ENCODE data around the gene ZFAND2B.
"Not testable (repeated sequence)": the region's sequence is repeated elsewhere in the genome, so short reads cannot be mapped to it uniquely, and the experiment has no call there.

The ZFAND2B gene

GRCh38 chr2:219249203-219249980 is 42.8 kb downstream of the ZFAND2B start:
- TF ChIP-seq POLR2A (IDR thresholded peaks at IDR 0.05; ENCODE audit: low read depth, low read length), result peak; percentile 51
- TF ChIP-seq TAF1 (IDR thresholded peaks at IDR 0.05; ENCODE audit: borderline replicate concordance, low read depth, low read length), result no peak
- TF ChIP-seq POLR2AphosphoS5 (IDR thresholded peaks at IDR 0.05; ENCODE audit: low read depth, low read length), result peak; percentile 38; the same call in 1 of the 2 replicates
- FAIRE-seq (peak; percentile 79), DNase-seq (ENCODE audit: insufficient read length) (no peak)

DNA sequence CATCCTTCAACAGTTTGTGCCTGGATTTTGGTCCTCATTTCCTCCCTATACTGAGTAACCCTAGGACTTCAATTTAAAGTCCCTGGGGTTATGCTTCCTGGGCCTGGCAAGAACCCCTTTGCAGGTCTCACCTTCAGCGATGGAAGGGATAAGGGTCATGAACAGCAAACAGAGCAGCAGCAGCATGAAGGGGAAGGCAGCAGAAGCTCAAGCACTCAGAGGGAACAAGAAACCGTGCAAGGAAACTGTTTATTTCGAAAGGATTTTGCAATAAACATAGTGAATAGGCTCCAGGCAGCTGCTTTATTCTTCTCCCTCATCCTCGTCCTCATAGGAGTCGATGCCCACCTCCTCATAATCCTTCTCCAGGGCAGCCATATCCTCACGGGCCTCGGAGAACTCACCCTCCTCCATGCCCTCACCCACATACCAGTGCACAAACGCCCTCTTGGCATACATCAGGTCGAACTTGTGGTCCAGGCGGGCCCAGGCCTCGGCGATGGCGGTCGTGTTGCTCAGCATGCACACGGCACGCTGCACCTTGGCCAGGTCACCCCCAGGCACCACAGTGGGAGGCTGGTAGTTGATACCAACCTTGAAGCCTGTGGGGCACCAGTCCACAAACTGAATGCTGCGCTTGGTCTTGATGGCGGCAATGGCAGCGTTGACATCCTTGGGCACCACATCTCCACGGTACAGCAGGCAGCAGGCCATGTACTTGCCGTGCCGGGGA is 43.6 kb downstream of the ZFAND2B start:
- DNase-seq (ENCODE audit: insufficient read length), result no peak
- no peak for TF ChIP-seq POLR2AphosphoS5 (IDR thresholded peaks at IDR 0.05; ENCODE audit: low read depth, low read length)
- TF ChIP-seq POLR2A (IDR thresholded peaks at IDR 0.05; ENCODE audit: low read depth, low read length), result no peak
- no peak for TF ChIP-seq TAF1 (IDR thresholded peaks at IDR 0.05; ENCODE audit: borderline replicate concordance, low read depth, low read length)
- no peak for FAIRE-seq

- no peak for FAIRE-seq
- TF ChIP-seq POLR2AphosphoS5 (IDR thresholded peaks at IDR 0.05; ENCODE audit: low read depth, low read length) (no peak; the same call in 1 of the 2 replicates), TAF1 (IDR thresholded peaks at IDR 0.05; ENCODE audit: borderline replicate concordance, low read depth, low read length) (no peak), POLR2A (IDR thresholded peaks at IDR 0.05; ENCODE audit: low read depth, low read length) (no peak)
- no peak for DNase-seq (ENCODE audit: insufficient read length)
Measured at GRCh38 chr2:219251656-219252055, 45.1 kb downstream of the ZFAND2B start.

GRCh38 chr2:219252084-219252483 is 45.5 kb downstream of the ZFAND2B start:
- FAIRE-seq (no peak), DNase-seq (ENCODE audit: insufficient read length) (no peak)
- TF ChIP-seq POLR2A (IDR thresholded peaks at IDR 0.05; ENCODE audit: low read depth, low read length) (no peak; the same call in 1 of the 2 replicates), TAF1 (IDR thresholded peaks at IDR 0.05; ENCODE audit: borderline replicate concordance, low read depth, low read length) (no peak), POLR2AphosphoS5 (IDR thresholded peaks at IDR 0.05; ENCODE audit: low read depth, low read length) (no peak)

DNA sequence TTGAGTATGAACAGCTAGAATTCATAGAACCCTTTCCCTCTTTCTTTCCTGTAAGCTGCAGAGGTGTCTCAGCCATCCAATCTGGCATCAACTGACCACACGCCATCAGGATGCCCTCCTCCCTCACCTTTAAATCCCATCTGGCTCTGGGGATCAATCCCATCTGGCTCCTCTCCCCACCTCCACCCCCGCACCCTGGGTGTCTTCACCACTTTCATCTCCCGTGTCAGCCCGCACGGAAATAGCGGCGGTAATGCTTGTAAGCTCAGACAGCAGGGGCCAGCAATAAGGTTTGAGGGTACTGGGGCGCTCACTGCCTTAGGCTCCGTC is 46.0 kb downstream of the ZFAND2B start:
- DNase-seq (ENCODE audit: insufficient read length), result no peak
- no peak for TF ChIP-seq POLR2AphosphoS5 (IDR thresholded peaks at IDR 0.05; ENCODE audit: low read depth, low read length)
- no peak for TF ChIP-seq TAF1 (IDR thresholded peaks at IDR 0.05; ENCODE audit: borderline replicate concordance, low read depth, low read length)
- TF ChIP-seq POLR2A (IDR thresholded peaks at IDR 0.05; ENCODE audit: low read depth, low read length), result no peak
- no peak for FAIRE-seq

DNA sequence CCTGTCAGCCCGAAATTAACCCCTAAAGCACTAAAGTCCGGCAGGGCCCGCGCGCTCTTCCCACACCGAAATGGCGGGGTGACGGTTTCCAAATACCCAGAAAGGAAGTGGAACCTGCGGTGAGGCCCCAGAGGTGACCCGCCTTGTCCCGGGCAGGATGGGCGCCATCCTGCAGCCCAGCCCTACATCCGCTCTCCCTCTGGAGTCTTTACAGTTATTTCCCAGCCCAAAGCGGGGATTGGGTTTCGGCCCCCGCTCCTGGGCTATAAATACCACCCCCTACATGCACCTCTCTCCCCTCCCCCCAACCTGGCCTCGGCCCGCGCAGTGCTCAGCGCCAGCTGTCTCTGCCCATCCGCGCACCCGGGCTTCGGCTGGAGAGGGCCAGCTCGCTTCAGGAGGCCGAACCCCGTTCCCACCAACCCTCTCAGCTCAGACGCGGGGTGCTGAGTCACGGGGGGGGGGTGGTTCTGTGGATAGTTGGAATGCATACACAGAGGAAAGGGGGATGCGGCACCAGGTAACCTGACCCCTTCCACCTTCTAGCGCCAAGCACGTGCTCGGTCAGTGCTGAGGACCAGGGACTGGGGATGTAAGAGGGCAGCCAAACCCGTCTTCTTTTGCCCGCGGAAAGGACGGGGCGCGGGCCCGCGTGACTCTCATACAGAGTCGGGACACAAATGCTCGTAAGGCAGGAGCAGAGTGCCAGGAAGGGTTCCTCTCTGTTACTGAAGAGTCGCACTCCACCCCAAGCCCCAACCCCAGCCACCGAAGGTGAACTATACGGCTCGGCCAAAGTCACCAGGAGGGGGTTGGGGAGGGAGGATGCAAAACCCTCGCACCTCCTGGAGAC is 46.5 kb downstream of the ZFAND2B start, which contains the start of gene TUBA4B:
TSS of gene TUBA4B (plus strand) at position 344 of the 853 bp plus-strand sequence. CDS start at position 509, 165 bp downstream.
- FAIRE-seq (peak; percentile 87), DNase-seq (ENCODE audit: insufficient read length) (peak; percentile 52)
- TF ChIP-seq POLR2A (IDR thresholded peaks at IDR 0.05; ENCODE audit: low read depth, low read length), result no peak; the same call in 1 of the 2 replicates

- DNase-seq (ENCODE audit: insufficient read length) (peak; percentile 99), FAIRE-seq (peak; percentile 95)
- peak; percentile 79 for TF ChIP-seq TAF1 (IDR thresholded peaks at IDR 0.05; ENCODE audit: borderline replicate concordance, low read depth, low read length)
- TF ChIP-seq POLR2A (IDR thresholded peaks at IDR 0.05; ENCODE audit: low read depth, low read length), result peak; percentile 99
- peak; percentile 98 for TF ChIP-seq POLR2AphosphoS5 (IDR thresholded peaks at IDR 0.05; ENCODE audit: low read depth, low read length)
Measured at GRCh38 chr2:219253753-219254589, 47.4 kb downstream of the ZFAND2B start, which contains the start of gene TUBA4A. Gene TUBA4A, minus strand, starts transcription at chr2:219253918. Its CDS starts 60 bp downstream, at chr2:219253858.

GRCh38 chr2:219254590-219255201 is 48.1 kb downstream of the ZFAND2B start:
- FAIRE-seq (peak; percentile 79), DNase-seq (ENCODE audit: insufficient read length) (no peak)
- TF ChIP-seq TAF1 (IDR thresholded peaks at IDR 0.05; ENCODE audit: borderline replicate concordance, low read depth, low read length) (no peak), POLR2AphosphoS5 (IDR thresholded peaks at IDR 0.05; ENCODE audit: low read depth, low read length) (no peak), POLR2A (IDR thresholded peaks at IDR 0.05; ENCODE audit: low read depth, low read length) (no peak)

DNA sequence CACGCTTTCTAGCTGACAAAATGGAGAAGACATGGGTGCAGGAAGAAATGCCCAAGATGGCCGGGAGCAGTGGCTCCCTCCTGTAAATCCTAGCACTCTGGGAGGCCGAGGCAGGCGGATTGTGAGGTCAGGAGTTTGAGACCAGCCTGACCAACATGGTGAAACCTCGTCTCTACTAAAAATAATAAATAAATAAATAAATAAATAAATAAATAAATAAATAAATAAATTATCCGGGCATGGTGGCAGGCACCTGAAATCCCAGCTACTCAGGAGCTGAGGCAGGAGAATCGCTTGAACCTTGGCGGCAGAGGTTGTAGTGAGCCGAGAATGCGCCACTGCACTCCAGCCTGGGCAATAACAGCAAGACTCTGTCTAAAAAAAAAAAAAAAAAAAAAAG is 52.4 kb downstream of the ZFAND2B start:
- not testable (repeated sequence) for DNase-seq (ENCODE audit: insufficient read length); FAIRE-seq
